HPDE6-E6E7 (cell line): ENCODE data around the gene SACM1L.

Source experiments
- DNase-seq: peaks from one replicate; pipeline ENCODE4 v3.0.0; 2011; ENCODE audit warnings: missing footprints; ENCODE audit errors: extremely low spot score

The SACM1L gene

DNA sequence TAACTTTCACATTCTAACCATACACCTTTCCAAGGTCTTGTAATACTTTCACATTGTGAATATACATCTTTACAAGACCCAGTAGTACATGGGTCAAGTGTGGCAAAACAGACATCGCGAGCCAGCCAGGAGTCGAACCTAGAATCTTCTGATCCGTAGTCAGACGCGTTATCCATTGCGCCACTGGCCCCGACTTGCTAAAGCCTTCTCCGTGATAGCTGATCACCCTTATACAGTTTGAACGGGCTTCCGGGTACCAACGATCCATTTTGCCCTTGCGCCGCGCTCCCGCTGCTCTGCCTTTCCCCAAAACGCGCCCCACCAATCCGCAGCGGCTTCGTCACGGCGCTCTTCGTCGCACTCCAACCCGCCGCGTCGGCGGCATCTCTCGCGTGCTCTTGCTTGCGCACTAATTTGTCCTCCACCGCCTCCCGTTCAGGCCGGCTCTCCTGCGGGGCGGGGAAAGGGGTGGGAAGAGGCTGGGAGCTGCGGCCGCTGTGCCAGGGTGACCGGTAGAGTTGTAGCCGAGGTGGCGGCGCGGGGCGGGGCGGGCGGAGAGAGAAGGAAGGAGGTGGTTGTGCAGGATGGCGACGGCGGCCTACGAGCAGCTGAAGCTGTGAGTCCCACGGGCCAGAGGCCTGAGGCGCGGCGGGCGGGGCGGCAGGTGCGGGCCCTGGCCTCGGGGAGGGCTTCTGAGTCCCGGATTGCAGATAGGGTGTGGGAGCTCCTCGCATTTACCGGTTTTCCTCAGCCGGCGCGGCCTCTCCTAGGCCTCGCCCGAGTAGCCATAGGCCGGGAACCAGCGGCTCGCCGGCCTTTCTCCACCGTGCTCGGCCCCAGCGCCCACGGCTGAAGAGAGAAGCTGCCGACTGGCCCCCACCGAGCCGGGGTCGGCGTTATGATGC, at the start of gene SACM1L:
SACM1L (plus strand) TSS at position 515 of the 905 bp plus-strand sequence; CDS start at position 585, 70 bp downstream.
- DNase-seq: peak; percentile 35

DNA sequence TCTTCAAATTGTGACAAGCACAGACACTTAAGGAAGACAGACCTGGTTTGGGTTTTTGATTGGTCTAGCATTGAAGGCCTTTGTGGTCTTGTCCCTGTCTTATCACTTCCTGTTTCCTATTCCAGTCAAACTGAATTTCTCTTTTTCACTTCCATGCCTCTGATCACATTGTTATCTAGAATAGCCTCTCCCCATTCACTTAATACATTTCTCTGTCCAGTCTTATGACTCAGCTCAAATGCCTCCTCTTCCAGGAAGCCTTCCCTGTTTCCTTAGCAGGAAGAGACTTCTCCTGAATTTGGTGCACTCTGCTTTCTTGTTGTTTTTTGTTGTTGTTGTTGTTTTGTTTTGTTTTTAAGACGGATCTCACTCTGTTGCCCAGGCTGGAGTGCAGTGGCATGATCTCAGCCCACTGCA, 49.1 kb upstream of the SACM1L start:
- DNase-seq: no peak

GRCh38 chr3:45640724-45641361, 48.4 kb upstream of the SACM1L start:
- no peak for DNase-seq

GRCh38 chr3:45641756-45642155, 47.4 kb upstream of the SACM1L start:
- no peak for DNase-seq

DNA sequence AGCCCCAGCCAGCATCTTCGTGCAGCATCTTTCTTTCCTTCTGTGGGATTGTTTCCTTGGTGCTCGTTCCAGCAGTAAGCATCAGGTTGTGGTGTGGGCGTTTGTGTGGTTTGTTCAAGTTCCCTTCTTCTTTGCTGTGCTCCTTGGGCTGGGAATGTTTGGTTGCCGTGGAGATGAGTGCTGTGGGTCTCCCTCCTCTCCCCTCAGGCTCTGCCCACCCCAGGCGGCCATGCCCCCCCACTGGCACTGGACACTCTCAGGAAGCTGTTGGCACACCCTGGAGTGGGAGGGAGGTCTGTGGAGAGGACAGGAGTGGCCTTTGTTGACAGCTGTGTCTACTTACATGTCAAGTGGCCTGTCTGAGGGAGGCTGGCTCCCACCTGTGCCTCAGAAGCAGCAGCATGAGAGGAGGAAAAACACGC, 46.5 kb upstream of the SACM1L start:
- no peak for DNase-seq

- peak; percentile 21 for DNase-seq
Observed at GRCh38 chr3:45644063-45644790, 45.0 kb upstream of the SACM1L start.

DNA sequence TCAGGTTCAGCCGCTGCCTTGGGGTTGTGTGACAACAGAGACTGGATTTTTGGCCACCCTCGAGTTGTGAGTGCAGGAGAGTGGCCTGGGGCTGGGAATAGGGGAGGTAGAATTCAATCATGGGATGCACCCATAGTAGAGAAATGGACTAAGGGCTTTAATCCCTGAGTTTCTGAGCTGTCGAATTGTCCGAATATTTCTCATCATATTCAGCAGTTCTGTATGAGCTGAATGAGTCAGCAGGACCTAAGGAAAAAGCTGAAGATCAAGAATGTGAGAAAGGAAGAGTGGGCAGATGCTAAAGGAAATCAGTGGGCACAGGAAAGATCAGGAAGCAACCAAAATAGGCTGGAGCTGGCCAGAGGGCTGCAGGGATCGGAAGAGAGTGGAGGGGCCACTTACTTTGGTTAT, 44.4 kb upstream of the SACM1L start:
- peak; percentile 23 for DNase-seq

- DNase-seq: no peak
Observed at GRCh38 chr3:45646051-45646585, 43.1 kb upstream of the SACM1L start.

GRCh38 chr3:45647148-45647619, 42.0 kb upstream of the SACM1L start:
- DNase-seq: peak; percentile 49

GRCh38 chr3:45653205-45653604, 36.0 kb upstream of the SACM1L start:
- DNase-seq: no peak

DNA sequence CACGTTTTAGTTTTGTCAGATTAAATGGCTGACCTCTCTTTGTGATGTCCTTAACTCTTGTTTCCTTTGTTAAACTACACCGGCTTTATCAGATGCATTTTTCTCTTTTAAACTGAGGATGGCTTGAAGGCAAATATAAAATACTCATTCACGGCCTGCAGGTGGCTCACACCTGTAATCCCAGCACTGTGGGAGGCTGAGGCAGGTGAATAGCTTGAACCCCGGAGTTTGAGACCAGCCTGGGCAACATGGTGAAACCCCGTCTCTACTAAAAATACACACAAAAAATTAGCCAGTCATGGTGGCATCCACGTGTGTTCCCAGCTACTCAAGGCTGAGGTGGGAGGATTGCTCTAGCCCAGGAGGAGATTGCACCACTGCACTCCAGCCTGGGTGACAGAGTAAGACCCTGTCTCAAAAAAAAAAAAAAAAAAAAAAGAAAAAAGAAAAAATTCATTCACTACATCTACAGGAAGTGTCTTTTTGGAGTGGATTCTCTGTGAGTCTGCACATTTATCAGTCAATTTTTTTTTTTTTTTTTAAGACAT, 34.7 kb upstream of the SACM1L start:
- no peak for DNase-seq

GRCh38 chr3:45655906-45656305, 33.3 kb upstream of the SACM1L start:
- no peak for DNase-seq

GRCh38 chr3:45656575-45657363, 32.4 kb upstream of the SACM1L start:
- peak; percentile 67 for DNase-seq

DNA sequence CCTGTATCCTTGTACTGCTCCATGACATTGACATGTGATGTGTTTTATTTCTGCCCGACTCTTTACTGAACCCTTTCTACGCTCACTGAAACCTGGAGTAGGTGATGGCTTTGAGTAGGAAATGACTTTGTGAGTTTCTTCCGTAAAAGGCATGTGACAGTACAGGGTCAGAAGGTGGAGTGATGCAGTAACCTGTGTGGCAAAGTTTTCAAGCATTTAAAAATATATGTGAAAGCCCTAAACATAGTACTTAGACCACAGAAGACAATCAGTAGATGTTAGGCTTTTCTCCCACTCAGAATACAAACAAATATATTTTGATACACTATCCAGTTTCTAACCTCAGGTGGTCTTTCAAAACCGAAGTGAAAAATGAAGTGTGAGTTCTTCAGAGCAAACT, 31.3 kb upstream of the SACM1L start:
- no peak for DNase-seq

DNA sequence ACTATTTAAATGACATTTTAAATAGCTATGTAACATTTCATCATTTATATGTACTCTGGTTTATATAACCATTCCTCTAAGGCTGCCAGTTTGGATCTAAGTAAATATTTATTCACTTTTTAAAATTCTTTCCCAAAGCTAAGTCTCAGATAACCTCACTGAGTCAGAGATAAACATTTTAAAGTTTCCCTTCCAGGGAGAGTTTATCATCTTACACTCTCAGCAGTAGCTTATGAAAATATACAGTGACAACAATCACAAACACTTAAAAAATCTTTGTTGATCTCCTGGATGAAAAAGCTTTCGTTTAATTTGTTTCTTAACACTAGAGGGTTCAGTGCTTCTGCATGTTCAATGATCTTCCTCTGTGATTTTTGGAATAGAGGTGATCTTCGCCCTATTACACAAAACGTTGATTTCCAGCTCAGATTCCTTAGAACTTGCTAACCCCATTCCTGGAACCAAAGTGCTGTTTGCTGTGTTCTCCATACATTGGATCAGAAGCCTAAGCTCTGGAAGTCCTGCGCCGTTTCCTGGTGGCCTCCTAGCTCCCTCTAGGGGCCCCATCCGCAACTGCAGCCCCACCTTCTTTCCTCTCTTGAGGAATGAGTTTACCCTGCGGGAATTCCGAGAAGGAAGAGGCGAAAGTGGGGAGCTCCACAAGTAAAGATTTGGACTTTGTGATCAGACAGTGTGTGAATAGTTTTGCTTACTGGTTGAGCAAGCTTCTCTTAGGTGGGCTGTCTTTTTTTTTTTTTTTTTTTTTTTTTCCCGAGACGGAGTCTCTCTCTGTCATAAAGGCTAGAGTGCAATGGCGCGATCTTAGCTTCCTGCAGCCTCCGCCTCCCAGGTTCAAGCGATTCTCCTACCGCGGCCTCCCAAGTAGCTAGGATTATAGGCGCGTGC, 29.3 kb upstream of the SACM1L start:
- no peak for DNase-seq

DNA sequence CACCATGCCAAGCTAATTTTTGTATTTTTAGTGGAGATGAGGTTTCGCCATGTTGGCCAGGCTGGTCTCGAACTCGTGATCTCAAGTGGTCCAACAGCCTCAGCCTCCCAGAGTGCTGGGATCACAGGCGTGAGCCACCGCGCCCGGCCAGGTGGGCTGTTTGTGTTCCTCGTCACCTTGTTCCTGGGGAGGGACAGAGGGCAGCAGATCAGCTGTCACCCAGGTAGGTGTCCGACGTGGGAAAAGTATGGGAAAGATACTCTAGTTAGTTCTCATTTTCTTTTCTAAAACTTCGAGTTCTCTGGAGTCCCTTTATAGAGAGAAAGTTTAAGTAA, 28.7 kb upstream of the SACM1L start:
- no peak for DNase-seq

DNA sequence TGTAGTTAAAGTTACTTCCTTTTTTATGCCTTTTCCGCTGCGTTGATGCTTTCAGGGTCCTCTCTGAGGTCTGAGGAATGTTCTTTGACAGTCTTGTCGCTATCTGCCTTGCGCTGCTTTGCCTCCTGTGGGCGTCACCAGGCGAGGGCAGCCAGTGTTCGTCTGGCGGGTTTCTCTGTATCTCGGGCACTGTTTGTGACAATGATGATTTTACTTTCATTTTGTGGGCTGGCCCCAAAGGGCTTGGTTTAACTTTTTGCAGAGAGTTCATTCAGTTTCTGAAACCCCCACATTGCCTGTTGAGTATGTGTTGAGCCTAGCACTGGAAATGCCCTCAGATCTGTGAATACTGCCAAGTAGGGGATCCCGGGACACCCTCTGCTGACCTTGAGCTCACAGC, 24.6 kb upstream of the SACM1L start:
- no peak for DNase-seq

DNA sequence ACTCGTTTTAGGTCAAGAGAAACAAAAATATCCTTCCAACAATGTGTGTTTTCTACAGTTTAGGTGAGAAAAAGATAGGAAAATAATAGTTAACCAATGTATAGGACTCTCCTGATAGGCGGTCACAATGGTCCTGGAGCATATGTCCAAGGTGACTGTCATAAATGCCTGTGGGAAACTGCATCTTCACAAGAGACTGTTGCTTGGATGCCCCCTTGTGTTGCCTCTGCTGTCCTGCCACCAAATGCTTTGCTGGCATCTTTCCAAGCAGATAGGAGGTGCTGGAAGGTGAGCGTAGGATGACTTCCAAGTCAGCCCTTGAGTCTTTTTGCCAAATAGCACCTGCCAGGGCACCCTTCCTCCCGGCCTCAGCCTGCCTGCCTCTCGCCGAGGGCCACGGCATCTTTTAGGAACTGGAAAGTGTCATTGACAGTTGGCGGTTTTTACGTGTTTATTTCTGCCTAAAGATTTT, 24.1 kb upstream of the SACM1L start:
- no peak for DNase-seq

DNA sequence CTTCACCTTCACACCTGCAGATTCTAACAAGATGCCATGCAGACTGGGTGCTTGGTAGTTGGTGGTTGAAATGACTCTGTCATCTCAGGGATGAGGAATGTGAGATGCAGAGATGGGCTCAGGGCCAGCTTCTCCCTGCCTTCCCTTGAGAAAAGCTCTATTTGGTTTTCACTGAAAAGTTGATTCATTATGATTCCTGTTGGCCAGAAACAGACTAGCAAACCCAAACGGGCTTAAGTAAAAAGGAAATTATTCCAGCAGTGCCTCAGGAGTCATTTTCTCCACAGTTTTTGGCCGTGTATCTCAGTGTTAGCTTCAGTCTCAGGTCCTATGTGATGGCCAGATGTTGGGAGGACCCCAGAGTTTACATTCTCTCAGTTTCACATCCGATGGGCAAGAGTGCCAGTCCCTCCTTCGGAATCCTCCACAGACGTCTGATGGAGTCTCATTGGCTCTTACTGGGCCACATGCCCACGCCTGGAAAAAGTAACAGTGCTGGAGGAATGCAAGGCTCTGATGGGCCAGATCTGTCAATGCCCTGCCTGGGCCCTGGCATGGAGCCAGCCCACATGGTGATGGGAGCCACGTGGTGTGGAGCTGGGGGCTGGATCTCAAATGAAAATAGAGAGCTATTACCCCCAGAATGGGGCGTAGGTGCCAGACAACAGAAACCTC, 22.3 kb upstream of the SACM1L start:
- no peak for DNase-seq
